Left renal pelvis (tissue), 4 donors: ENCODE measurements around the gene MLX. TPM values are rescaled to one million over a fixed set of nuclear protein-coding genes. Genes with fewer than 3 reads are reported as not detected.
"Not testable (repeated sequence)": the region's sequence is repeated elsewhere in the genome, so short reads cannot be mapped to it uniquely, and the experiment has no call there.

Source experiments
- DNase-seq, 4 donors: peaks; one replicate each; pipeline ENCODE4 v3.0.0-alpha.2; 2013; ENCODE audit warnings: low read depth in 4 of 4, low spot score in 3 of 4
- polyA plus RNA-seq, 4 donors: library from polyadenylated mRNA; unstranded; fragments of 120-200 nt; gene quantifications; one replicate each; pipeline ENCODE4 v1.2.1, GENCODE V29; 2013; ENCODE audit not compliant: insufficient read length in 4 of 4

MLX gene
- polyA plus RNA-seq, 4 donors, result 33.5 to 41.3 (median 36.0) TPM

DNA sequence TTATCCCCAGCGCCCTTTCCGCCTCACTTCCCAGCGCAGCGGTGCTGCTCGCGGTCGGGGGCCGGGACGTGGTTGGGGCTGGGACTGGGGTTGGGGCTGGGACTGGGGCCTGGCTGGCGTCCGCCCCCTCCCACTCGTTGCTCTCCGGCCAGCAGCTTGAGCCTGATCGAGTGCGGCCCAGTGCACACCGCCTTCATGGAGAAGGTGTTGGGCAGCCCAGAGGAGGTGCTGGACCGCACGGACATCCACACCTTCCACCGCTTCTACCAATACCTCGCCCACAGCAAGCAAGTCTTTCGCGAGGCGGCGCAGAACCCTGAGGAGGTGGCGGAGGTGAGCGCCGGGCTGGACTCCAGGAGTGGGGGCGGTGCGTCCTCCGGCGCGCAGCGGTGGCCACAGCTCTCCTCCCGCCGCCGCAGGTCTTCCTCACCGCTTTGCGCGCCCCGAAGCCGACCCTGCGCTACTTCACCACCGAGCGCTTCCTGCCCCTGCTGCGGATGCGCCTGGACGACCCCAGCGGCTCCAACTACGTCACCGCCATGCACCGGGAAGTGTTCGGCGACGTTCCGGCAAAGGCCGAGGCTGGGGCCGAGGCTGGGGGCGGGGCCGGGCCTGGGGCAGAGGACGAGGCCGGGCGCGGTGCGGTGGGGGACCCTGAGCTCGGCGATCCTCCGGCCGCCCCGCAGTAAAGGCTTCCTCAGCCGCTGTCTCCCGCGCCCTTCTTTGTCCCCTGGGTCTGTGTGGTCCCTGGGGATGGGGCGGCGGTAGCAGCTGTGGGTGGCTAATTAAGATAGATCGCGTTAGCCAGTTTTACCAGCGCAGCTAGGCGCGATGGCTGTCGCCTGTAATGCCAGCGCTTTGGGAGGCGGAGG, 12.4 kb upstream of the MLX start:
- peak in 3 of 4 donors; percentile 67 to 81 (median 79) for DNase-seq

DNA sequence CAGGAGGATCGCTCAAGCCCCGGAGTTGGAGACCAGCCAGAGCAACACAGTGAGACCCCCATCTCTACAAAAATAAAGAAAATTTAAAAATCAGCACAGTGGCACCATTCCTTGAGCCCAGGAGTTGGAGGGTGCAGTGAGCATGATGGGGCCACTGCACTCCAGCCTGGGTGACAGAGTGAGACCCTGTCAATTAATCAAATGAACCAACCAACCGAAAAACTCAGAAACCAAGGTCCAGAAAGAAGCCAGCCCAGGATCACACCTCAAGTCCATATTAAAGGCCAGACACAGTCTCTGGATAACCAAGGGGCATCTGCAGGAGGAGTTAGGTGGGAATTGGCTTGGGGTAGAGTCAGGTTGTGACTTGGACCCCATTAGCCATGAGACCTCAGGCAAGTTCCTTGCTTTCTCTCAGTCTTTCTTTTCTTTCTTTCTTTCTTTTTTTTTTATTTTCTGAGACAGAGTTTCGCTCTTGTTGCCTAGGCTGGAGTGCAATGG, 11.7 kb upstream of the MLX start:
- no peak for DNase-seq

DNA sequence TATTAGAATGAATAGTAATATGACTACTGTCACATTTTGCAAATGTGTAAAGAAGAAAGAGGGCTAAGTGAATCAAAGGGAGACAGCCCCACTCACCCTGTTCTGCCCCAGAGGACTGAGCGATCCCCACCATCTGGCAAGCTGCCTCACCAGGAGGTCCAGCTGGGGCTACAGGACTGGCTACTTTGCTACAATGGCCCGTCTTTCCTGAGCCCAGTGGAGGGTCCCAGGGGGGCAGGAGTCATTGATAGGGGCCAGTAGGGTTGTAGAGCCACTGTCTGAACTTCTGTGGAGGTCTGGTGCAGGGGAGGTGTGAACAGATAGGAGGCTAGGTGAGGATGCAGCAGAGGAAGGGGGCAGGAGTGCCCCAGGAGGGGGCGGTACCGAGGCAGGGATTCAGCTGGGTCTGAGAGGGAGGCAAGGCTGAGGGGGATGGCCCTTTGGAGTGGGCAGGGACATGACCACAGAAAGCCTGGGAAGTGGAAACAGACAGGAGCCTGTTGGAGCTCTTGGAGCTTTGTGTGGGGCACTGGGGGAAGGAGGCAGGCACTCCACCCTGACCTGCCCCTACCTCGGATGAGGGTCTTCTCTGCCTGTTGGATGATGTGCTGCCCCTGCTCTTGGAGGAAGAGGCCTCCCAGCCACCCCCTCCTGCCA, 10.8 kb upstream of the MLX start:
- not testable (repeated sequence) for DNase-seq

DNA sequence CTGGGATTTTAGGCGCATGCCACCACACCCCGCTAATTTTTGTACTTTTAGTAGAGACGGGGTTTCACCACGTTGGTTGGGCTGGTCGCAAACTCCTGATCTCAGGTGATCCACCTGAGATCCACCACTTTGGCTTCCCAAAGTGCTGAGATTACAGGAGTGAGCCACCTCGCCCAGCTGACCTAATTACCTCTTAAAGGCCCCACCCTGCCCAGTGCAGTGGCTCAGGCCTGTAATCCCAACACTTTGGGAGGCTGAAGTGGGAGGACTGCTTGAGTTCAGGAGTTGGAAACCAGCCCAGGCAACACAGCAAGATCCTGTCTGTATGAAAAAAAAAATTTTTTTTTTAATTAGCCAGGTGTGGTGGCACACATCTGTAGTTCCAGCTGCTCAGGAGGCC, 7.8 kb upstream of the MLX start:
- no peak for DNase-seq

DNA sequence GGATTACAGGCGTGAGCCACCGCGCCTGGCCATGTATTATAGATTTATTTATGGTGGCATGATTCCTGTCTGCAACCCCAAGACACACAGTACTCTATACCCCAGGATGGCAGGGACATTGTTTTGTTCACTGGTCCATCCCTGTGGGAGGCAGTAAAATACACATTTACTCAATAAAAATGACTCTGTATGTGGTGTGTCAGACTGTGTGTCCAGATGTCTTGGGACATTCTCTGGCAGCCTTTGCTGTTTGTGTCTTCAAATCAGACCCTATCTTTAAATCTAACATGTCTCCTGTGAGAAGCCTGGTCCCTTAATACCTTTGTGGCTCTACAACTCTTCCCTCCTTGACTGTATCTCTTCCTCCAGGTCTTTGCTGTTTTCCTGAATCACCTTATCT, 6.7 kb upstream of the MLX start:
- DNase-seq, result no peak

DNA sequence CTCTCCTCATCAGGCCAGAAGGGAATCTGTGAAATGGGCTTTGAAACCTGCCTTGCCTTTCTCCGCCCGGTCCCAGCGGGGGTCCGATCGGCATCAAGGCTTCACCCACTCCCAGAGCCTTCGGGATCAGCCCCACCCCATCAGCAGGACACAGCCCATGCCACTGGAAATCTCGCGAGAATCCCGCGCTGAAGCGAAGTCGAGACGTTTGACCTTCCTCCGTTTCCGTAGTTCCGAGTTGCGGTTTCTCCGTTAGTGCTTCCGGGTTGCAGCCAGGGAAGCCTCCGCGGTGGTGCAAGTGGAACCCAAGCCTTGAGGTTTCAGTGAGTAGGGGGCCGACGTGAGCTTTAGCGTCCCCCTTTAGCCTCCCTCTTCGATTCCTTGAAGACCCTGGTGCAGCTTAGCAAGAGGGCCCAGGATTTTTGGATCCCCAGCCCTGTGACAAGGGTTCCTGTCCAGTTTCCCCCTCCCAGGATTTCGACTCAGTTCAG, 5.0 kb upstream of the MLX start, which contains the start of gene COASY:
Gene COASY (plus strand): TSS at position 252 of the 491 bp plus-strand sequence. CDS start 475 bp downstream, outside the sequence.
- peak; percentile 92 to 97 (median 96) for DNase-seq

DNA sequence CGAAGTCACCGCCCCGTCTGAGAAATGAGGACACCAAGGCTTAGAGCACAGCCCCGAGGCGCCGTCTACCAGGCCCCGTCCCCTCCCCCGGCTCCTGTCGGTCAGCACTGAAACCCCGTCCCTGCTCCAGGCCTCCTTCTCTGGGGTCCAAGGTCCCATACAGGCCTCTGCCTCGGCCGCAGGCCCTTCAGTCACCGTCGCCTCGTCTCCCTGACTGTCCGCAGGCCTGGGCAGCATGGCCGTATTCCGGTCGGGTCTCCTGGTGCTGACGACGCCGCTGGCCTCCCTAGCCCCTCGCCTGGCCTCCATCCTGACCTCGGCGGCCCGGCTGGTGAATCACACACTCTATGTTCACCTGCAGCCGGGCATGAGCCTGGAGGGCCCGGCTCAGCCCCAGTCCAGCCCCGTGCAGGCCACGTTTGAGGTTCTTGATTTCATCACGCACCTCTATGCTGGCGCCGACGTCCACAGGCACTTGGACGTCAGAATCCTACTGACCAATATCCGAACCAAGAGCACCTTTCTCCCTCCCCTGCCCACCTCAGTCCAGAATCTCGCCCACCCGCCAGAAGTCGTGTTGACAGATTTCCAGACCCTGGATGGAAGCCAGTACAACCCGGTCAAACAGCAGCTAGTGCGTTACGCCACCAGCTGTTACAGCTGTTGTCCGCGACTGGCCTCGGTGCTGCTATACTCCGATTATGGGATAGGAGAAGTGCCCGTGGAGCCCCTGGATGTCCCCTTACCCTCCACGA, 4.3 kb upstream of the MLX start:
- DNase-seq, result no peak

DNA sequence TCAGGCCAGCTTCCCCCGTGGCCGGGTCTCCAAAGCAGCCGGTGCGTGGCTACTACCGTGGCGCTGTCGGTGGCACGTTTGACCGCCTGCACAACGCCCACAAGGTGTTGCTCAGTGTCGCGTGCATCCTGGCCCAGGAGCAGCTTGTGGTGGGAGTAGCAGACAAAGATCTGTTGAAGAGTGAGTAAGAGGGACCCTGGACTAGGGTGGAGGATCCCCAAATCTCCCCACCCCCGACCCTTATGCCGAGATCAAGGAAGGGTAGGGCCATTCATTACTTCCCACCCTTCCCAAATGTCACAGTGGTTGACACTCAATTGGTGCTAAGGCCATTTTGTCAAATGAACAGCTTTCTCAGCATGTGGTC, 3.8 kb upstream of the MLX start:
- DNase-seq, result no peak

DNA sequence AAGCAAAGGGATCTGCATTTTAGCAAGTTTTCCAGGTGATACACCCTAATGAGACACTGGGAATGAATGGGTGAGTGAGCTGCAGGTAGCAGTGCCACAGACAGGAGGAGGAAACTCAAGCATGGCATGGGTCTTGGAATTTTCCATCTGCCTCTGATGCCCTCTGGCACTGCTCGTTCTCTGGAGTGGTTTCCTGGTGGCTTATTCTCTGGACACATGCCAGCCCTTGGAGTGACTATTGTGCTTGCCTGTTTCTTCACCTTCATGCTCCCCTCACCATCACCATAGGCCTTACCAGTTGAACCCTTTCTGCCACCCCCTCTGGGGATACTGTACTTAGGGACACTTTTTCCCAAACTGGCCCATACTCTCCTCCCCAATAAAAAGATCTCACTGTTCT, 3.4 kb upstream of the MLX start:
- no peak for DNase-seq

DNA sequence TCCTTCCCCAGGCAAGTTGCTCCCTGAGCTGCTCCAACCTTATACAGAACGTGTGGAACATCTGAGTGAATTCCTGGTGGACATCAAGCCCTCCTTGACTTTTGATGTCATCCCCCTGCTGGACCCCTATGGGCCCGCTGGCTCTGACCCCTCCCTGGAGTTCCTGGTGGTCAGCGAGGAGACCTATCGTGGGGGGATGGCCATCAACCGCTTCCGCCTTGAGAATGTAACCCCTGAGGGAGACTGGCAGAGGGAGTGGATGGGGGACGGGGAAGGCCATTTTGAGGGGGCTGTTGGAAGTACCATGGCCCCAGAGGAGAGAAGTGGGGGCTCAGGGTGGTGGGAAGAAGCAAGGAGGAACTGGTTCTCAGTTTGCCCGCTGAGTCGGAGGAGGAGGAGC, 3.0 kb upstream of the MLX start:
- DNase-seq, result no peak

DNA sequence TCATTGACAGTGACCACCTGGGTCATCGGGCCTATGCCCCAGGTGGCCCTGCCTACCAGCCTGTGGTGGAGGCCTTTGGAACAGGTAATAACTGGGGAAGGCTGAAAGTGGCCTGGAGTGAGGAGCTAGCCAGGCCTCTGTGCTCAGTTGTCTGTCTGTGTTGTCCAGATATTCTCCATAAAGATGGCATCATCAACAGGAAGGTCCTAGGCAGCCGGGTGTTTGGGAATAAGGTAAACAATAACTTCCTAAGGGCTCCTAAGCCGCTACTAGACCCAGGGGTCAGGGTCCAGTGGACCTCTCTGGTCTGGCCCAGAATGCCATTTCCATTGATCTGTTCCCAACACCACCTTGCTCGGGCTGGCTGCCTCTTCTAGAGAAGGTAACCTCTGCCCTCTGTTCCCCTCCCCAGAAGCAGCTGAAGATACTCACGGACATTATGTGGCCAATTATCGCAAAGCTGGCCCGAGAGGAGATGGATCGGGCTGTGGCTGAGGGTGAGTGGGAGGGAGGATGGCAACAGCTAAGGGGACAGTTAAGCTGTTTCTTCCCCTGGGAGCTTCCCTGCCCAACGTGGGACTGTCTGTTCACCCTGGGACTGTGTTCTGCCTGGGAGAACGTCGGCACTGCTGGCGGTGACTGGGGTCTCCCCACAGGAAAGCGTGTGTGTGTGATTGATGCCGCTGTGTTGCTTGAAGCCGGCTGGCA, 1.9 kb upstream of the MLX start:
- no peak for DNase-seq

DNA sequence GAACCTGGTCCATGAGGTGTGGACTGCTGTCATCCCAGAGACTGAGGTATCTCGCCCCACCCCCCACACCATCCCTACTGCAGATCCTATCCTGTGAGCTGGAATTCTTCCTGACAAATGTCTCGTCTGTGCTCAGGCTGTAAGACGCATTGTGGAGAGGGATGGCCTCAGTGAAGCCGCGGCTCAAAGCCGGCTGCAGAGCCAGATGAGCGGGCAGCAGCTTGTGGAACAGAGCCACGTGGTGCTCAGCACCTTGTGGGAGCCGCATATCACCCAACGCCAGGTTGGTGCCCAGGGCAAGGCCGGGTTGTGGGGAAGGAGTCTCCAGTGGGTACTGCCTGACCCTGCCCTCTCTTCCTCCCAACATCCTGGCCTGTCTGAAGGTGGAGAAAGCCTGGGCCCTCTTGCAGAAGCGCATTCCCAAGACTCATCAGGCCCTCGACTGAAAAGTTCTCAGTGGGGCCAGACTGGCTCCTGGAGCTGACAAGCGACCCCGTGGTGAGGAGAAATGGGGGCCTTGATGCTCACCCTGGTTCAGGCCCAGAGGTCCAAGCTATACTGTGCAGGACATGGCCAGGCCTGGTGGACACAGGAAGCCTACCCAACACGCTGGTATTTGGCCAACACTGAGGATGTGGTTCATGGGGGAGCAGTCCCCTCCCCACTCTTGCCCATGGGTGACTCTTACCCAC, 1.2 kb upstream of the MLX start:
- no peak for DNase-seq

DNA sequence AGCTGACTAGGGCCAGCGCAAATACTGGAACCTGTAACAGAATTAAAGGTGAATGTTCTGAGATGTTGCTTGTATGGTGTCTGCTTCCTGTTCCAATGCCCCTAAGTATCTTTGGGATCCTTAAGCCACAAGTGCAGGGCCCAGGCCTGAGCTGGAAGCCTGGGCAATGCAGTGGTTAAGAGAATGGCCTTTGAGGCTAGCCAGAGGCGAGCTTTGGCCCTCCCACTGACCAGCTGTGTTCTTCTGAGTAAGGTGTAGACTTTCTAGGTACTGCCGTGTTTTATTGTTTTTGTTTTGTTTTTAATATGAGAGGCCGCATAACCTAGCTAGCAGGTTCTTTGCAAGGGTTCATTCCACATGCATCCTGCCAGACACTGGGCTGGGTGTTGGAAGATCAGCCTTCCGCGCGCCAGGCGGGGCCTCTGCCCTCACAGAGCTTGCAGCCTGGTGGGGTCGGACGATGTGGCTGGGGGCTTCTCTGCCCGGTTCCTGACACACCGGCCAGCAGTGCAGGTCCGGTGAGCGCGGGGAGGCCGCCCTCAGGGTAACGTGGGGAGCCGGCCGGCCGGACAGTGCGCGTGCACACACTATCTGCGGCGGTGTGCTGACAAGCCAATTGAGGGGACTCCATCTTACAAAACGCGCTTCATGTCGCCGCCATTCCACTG, 551 bp upstream of the MLX start:
- no peak for DNase-seq

DNA sequence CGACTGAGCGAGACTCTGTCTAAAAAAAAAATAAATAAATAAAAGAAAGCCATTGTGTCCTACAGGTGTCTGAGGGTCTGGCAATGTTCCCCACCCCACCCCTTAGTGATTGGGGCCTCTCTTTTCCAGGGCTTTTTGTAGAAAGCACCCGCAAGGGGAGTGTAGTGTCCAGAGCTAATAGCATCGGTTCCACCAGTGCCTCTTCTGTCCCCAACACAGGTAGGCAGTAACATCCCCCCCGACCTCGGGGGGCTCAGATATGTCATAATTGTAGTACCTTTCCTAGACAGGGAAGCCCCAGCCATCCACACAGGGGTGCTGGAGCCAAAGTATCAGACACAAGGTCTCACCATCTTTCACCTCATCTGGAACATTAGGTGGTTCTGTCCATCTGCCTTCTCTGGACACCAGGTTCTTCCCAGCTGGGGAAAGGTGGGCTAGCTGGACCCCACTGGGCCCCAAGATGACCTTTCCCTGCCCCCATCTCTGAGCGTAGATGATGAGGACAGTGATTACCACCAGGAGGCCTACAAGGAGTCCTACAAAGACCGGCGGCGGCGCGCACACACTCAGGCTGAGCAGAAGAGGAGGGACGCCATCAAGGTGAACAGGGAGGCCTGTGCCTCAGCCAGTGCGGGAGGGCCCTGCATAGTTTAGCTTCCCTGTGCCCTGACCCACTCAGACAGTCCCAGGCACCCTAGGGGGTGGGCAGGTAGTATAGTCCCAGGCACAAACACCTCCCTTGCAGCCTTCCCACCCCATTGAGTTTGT, 1.6 kb downstream of the MLX start:
- no peak for DNase-seq

DNA sequence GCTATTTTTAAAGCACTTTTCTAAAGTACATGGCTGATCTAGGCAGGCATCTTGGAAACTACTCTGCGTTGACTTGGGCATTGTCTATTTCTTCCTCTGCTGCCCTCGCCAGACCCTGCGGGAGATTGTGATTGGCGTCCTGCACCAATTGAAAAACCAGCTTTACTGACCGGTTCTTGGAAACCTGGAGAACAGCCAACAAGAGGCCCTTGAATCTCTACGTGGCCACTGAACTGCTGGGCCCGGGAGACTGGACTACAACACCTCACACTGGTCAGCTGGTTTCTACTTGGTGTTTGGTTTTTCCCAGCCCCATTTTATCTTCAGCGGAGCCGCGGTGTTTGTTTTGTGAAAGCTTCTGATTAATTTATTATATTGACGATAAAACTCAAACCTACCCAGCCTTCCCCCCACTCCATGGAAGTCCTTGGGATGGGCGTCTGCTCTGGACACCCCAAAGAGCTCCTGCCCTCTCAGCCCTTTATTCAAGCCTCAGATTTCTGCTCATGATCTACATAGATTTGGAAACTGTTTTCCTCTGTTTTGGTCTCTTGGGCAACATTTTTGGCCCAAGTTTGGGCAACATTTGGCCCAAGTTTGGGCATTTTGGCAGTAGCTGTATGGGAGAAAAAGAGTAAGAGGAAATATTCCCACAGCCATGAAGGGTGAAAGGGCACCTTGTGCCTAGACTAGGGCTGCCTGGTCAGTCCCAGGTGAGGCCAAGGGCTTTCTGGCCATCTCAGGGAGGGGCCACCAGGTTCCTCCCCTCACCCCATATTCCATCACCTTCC, 4.7 kb downstream of the MLX start:
- DNase-seq, result no peak

DNA sequence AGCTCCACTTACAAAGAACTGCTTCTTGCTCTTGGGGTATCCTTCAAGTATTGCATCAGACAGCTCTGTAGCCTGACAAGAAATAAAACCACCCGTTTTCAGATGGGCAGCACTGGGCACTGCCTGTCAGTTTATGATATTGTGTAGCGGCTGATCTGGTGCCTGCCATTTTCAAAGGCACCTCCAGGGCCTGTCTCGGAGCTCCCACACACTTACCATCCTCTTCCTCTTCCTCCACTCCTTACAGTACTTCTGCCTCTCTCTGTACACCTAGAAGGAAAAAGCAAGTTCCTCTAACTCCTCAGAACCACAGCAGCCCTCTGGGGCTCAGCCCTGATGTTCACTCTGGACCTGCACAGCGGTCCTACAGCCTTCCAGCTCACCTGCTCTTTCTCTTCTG, 6.2 kb downstream of the MLX start:
- no peak for DNase-seq

DNA sequence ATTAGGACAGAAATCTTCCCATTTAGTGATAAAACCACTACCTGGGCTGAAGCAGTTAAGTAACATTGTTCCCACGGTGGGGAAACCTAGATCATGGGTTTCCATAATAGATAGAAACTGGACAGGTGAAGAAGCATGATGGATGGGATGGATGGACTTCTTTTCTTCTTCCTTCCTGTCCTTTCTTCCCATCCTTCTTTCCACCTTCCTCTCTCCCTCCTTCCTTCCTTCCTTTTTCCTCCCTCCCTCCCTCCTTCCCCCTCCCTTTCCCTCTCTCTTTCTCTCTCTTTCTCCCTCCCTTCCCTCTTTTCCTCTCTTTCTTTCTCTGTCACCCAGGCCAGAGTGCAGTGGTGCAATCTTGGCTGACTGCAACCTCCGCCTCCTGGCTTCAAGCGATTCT, 7.6 kb downstream of the MLX start:
- DNase-seq, result no peak

DNA sequence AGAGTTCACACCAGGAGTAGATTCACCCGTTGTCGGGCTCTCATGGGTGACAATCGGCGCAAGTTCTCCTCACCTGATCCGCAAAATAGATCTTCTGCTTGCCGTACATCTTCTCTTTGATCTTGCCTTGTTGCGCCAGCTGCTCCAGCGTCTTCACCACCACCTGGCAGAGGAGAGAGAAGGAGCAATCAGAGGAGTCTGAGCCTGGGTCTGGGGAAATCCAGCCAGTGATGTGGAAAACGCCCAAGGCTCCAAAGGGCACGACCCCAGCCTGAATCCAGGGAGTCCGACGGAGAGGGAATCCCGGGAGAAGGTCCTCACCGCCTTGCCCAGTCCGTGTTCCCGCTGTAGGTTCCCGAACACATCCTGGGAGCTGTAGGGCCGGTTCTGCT, 10.2 kb downstream of the MLX start:
- no peak for DNase-seq
